ENCODE measurements around the gene ZNF77. TPM values are rescaled to one million over a fixed set of nuclear protein-coding genes. Genes with fewer than 3 reads are reported as not detected.
"Not testable (repeated sequence)": the region's sequence is repeated elsewhere in the genome, so short reads cannot be mapped to it uniquely, and the experiment has no call there.

Gene ZNF77
- polyA plus RNA-seq (2013), result 2.9 TPM in 2 replicates

GRCh38 chr19:2944775-2945574 is at the start of gene ZNF77:
Gene ZNF77, minus strand, starts transcription at chr19:2944971. Its CDS starts 131 bp downstream, at chr19:2944840.
- no CpG with 5 or more reads among the region's 74 CpGs for WGBS (ENCODE audit: extremely low coverage, insufficient coverage, insufficient read length)
- Histone ChIP-seq H3K4me1 (ENCODE audit: control insufficient read depth in 1 of 2, insufficient read depth in 2 of 2, low read length in 2 of 2) (peaks cover 11 to 14% of the 10 kb centered on the region in 2 experiments), H3K79me2 (ENCODE audit: control insufficient read depth, insufficient read depth, low read length, poor library complexity) (peaks cover 6% of the 10 kb centered on the region), H3K4me2 (ENCODE audit: low read length) (peak within 1 kb of the TSS; percentile 90), H2BK120ac (ENCODE audit: insufficient read depth, low read length, poor library complexity) (no peak within 1 kb of the TSS), H3K4ac (ENCODE audit: low read depth, low read length) (no peak within 1 kb of the TSS), H2AK5ac (ENCODE audit: low read length) (no peak within 1 kb of the TSS), H3K9me3 (ENCODE audit: insufficient read depth, low read depth, low read length) (peaks cover 3% of the 10 kb centered on the region), H3K9ac (ENCODE audit: low read length) (peak within 1 kb of the TSS; percentile 57), H3K79me1 (ENCODE audit: low read length) (peaks cover 4% of the 10 kb centered on the region), H3K23ac (ENCODE audit: low read length) (no peak within 1 kb of the TSS), H3K27me3 (ENCODE audit: insufficient read depth, low read length) (no peaks in the 10 kb centered on the region), H2AFZ (ENCODE audit: insufficient read depth, low read length, poor library complexity) (peak within 1 kb of the TSS; percentile 87), H4K8ac (ENCODE audit: low read depth, low read length) (peak within 1 kb of the TSS; percentile 94), H3K14ac (ENCODE audit: low read length) (peak within 1 kb of the TSS; percentile 59), H2BK5ac (ENCODE audit: low read depth, low read length, poor library complexity) (peak within 1 kb of the TSS; percentile 55), H3K4me3 (ENCODE audit: low read depth, low read length) (peak within 1 kb of the TSS; percentile 85), H4K12ac (ENCODE audit: low read depth, low read length) (peak within 1 kb of the TSS; percentile 65), H3K27ac (ENCODE audit: low read depth, low read length) (no peak within 1 kb of the TSS), H4K91ac (ENCODE audit: low read depth, low read length) (peak within 1 kb of the TSS; percentile 58), H3K18ac (ENCODE audit: low read length) (peak within 1 kb of the TSS; percentile 81), H3K36me3 (ENCODE audit: control insufficient read depth in 1 of 2, insufficient read depth in 2 of 2, low read length in 2 of 2) (no peaks in the 10 kb centered on the region), H2BK12ac (ENCODE audit: low read length) (no peak within 1 kb of the TSS)
- peak; percentile 100 for DNase-seq

GRCh38 chr19:2993579-2993978 is 48.8 kb upstream of the ZNF77 start:
- Histone ChIP-seq H2BK120ac (ENCODE audit: insufficient read depth, low read length, poor library complexity) (no peak overlapping the region), H3K4ac (ENCODE audit: low read depth, low read length) (no peak overlapping the region), H3K23ac (ENCODE audit: low read length) (no peak overlapping the region), H3K18ac (ENCODE audit: low read length) (no peak overlapping the region), H3K27ac (ENCODE audit: low read depth, low read length) (no peak overlapping the region), H3K9ac (ENCODE audit: low read length) (no peak overlapping the region), H3K9me3 (ENCODE audit: insufficient read depth, low read depth, low read length) (peaks cover 2% of the 10 kb centered on the region), H2AFZ (ENCODE audit: insufficient read depth, low read length, poor library complexity) (no peak overlapping the region), H3K27me3 (ENCODE audit: insufficient read depth, low read length) (no peaks in the 10 kb centered on the region), H3K4me2 (ENCODE audit: low read length) (no peak overlapping the region), H2BK5ac (ENCODE audit: low read depth, low read length, poor library complexity) (no peak overlapping the region), H2AK5ac (ENCODE audit: low read length) (no peak overlapping the region), H4K8ac (ENCODE audit: low read depth, low read length) (no peak overlapping the region), H4K12ac (ENCODE audit: low read depth, low read length) (no peak overlapping the region), H3K79me1 (ENCODE audit: low read length) (no peaks in the 10 kb centered on the region), H3K14ac (ENCODE audit: low read length) (no peak overlapping the region), H3K36me3 (ENCODE audit: control insufficient read depth in 1 of 2, insufficient read depth in 2 of 2, low read length in 2 of 2) (no peaks in the 10 kb centered on the region), H3K4me1 (ENCODE audit: control insufficient read depth in 1 of 2, insufficient read depth in 2 of 2, low read length in 2 of 2) (no peaks in the 10 kb centered on the region), H3K79me2 (ENCODE audit: control insufficient read depth, insufficient read depth, low read length, poor library complexity) (no peaks in the 10 kb centered on the region), H4K91ac (ENCODE audit: low read depth, low read length) (no peak overlapping the region), H2BK12ac (ENCODE audit: low read length) (no peak overlapping the region), H3K4me3 (ENCODE audit: low read depth, low read length) (no peak overlapping the region)
- no peak for DNase-seq
- no CpG with 5 or more reads among the region's 9 CpGs for WGBS (ENCODE audit: extremely low coverage, insufficient coverage, insufficient read length)

GRCh38 chr19:2992958-2993357 is 48.2 kb upstream of the ZNF77 start:
- Histone ChIP-seq H2BK120ac (ENCODE audit: insufficient read depth, low read length, poor library complexity) (no peak overlapping the region), H3K36me3 (ENCODE audit: control insufficient read depth in 1 of 2, insufficient read depth in 2 of 2, low read length in 2 of 2) (no peaks in the 10 kb centered on the region), H3K4me1 (ENCODE audit: control insufficient read depth in 1 of 2, insufficient read depth in 2 of 2, low read length in 2 of 2) (no peaks in the 10 kb centered on the region)

GRCh38 chr19:2992333-2992732 is 47.6 kb upstream of the ZNF77 start:
- not testable (repeated sequence) for H3K9ac ChIP-seq (ENCODE audit: low read length); H3K14ac ChIP-seq (ENCODE audit: low read length); H2BK5ac ChIP-seq (ENCODE audit: low read depth, low read length, poor library complexity); H3K27me3 ChIP-seq (ENCODE audit: insufficient read depth, low read length); H2BK12ac ChIP-seq (ENCODE audit: low read length); H3K9me3 ChIP-seq (ENCODE audit: insufficient read depth, low read depth, low read length); H3K4me3 ChIP-seq (ENCODE audit: low read depth, low read length); H3K79me2 ChIP-seq (ENCODE audit: control insufficient read depth, insufficient read depth, low read length, poor library complexity); H3K18ac ChIP-seq (ENCODE audit: low read length); DNase-seq; H3K79me1 ChIP-seq (ENCODE audit: low read length); H4K12ac ChIP-seq (ENCODE audit: low read depth, low read length); H3K4ac ChIP-seq (ENCODE audit: low read depth, low read length); H3K4me2 ChIP-seq (ENCODE audit: low read length); H4K8ac ChIP-seq (ENCODE audit: low read depth, low read length); H3K27ac ChIP-seq (ENCODE audit: low read depth, low read length); H2AFZ ChIP-seq (ENCODE audit: insufficient read depth, low read length, poor library complexity); H2AK5ac ChIP-seq (ENCODE audit: low read length); H3K23ac ChIP-seq (ENCODE audit: low read length); H3K4me1 ChIP-seq (ENCODE audit: control insufficient read depth in 1 of 2, insufficient read depth in 2 of 2, low read length in 2 of 2); H4K91ac ChIP-seq (ENCODE audit: low read depth, low read length); H3K36me3 ChIP-seq (ENCODE audit: control insufficient read depth in 1 of 2, insufficient read depth in 2 of 2, low read length in 2 of 2); H2BK120ac ChIP-seq (ENCODE audit: insufficient read depth, low read length, poor library complexity)
- WGBS (ENCODE audit: extremely low coverage, insufficient coverage, insufficient read length), result no CpG with 5 or more reads among the region's 11 CpGs

More at GRCh38 chr19:2992958-2993357, 48.2 kb upstream of the ZNF77 start:
- H2BK12ac ChIP-seq (ENCODE audit: low read length), result no peak overlapping the region
- no peak overlapping the region for H3K9ac ChIP-seq (ENCODE audit: low read length)
- H3K18ac ChIP-seq (ENCODE audit: low read length), result no peak overlapping the region
- no peak overlapping the region for H3K23ac ChIP-seq (ENCODE audit: low read length)
- no CpG with 5 or more reads among the region's 14 CpGs for WGBS (ENCODE audit: extremely low coverage, insufficient coverage, insufficient read length)
- H3K27ac ChIP-seq (ENCODE audit: low read depth, low read length), result no peak overlapping the region
- H3K4ac ChIP-seq (ENCODE audit: low read depth, low read length), result no peak overlapping the region
- no peak overlapping the region for H2BK5ac ChIP-seq (ENCODE audit: low read depth, low read length, poor library complexity)
- no peaks in the 10 kb centered on the region for H3K79me1 ChIP-seq (ENCODE audit: low read length)
- no peak overlapping the region for H4K91ac ChIP-seq (ENCODE audit: low read depth, low read length)
- peaks cover 2% of the 10 kb centered on the region for H3K9me3 ChIP-seq (ENCODE audit: insufficient read depth, low read depth, low read length)
- no peaks in the 10 kb centered on the region for H3K79me2 ChIP-seq (ENCODE audit: control insufficient read depth, insufficient read depth, low read length, poor library complexity)
- H4K8ac ChIP-seq (ENCODE audit: low read depth, low read length), result no peak overlapping the region
- H3K14ac ChIP-seq (ENCODE audit: low read length), result no peak overlapping the region
- no peak overlapping the region for H2AFZ ChIP-seq (ENCODE audit: insufficient read depth, low read length, poor library complexity)
- no peak overlapping the region for H3K4me3 ChIP-seq (ENCODE audit: low read depth, low read length)
- no peak for DNase-seq
- no peaks in the 10 kb centered on the region for H3K27me3 ChIP-seq (ENCODE audit: insufficient read depth, low read length)
- H3K4me2 ChIP-seq (ENCODE audit: low read length), result no peak overlapping the region
- H2AK5ac ChIP-seq (ENCODE audit: low read length), result no peak overlapping the region
- no peak overlapping the region for H4K12ac ChIP-seq (ENCODE audit: low read depth, low read length)
